GM21515 (cell line): ENCODE results near the gene CYP2S1.
"Not testable (repeated sequence)": the region's sequence is repeated elsewhere in the genome, so short reads cannot be mapped to it uniquely, and the experiment has no call there.

Source experiments
- ATAC-seq: cut with Tn5 transposase; IDR thresholded peaks from one replicate; pipeline ENCODE4 v1.9.1; 2021; ENCODE audit not compliant: unreplicated experiment

Gene CYP2S1

GRCh38 chr19:41225238-41226052, 32.4 kb downstream of the CYP2S1 start:
- ATAC-seq: no peak

DNA sequence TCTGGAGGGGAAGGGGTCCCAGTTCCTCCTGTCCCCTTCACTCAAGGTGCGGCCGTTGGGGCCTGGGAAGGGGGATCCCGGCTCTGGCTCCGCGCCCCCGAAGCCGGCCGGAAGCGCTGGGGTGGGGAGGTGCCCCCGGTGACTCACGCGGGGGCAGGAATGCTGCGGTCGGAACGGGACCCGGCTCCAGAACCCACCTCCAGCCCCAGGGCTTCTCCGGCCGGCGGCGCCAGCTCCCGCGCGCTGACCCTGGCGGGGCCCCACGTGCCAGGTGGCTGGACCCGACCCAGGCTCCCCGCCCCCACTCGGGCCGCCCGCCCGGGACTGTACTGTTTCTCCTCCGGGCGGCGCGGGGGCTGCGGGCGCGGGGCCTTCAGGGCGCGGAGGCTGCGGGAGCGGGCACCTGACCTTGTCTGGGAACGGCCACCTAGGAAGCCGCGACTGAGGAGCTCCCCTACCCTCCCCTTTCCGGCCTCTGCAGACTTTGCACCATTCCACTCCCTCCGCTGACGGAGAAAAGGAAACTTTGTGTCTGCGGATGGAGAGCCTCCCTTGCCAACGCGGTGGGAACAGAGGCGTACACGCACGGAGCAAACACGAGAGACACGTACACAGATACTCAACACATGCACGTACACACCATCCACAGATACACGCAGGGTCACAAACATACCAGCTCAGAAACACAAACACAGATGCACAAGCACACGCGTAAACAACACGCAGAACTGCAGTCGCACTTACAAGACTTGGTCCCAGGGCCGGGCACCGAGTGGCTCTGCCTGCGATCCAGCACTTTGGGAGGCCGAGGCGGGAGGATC, 33.2 kb downstream of the CYP2S1 start:
- no peak for ATAC-seq

DNA sequence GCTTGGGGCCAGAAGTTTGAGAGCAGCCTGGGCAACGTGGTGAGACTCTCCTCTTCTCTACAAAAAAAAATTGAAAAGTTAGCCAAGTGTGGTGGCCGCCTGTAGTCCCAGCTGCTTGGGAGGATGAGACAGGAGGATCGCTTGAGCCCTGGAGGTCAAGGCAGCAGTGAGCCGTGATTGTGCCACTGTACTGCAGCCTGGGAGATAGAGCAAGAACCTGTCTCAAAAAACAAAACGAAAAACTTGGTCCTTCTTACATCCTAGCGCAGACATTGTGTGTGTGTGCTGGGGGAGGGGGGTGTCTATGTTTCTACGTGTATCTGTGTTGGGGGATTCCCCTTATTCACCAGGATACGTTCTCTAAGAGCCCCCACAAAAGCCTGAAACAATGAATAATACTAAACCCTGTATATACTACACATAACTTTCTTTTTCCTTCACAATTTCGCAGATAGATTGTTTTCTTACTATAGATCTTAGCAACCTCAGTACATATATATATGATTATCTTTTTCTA, 33.9 kb downstream of the CYP2S1 start:
- ATAC-seq: no peak

DNA sequence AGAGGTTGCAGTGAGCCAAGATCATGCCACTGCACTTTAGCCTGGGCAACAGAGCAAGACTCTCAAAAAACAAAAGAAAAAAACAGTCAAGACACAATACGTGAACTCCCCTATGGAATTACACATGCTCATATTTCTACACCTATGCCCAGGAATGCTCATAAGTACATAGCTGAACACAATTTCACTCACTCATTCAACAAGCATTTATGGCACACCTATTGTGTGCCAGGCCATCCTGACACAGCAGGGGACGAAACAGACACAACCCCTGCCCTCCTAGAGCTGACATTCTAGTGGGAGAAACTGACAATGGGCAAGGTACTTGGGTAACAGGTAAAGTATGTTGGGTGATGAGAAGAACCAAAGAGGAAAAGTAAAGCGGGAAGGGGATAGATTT, 35.5 kb downstream of the CYP2S1 start:
- ATAC-seq: no peak

DNA sequence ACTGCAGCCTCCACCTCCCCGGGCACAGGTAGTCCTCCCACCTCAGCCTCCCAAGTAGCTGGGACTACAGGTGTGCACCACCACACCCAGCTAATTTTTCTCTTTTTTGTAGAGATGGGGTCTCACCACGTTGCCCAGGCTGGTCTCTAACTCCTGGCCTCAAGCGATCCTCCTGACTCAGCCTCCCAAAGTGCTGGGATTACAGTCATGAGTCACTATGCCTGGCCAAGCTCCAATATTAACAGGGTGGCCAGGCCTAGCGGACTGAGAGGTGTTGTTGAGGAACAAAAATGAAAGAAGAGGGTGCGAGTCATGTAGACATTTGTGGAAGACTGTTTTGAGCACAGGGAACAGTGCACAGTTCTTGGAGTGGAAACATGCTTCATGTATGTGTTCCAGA, 36.3 kb downstream of the CYP2S1 start:
- not testable (repeated sequence) for ATAC-seq

DNA sequence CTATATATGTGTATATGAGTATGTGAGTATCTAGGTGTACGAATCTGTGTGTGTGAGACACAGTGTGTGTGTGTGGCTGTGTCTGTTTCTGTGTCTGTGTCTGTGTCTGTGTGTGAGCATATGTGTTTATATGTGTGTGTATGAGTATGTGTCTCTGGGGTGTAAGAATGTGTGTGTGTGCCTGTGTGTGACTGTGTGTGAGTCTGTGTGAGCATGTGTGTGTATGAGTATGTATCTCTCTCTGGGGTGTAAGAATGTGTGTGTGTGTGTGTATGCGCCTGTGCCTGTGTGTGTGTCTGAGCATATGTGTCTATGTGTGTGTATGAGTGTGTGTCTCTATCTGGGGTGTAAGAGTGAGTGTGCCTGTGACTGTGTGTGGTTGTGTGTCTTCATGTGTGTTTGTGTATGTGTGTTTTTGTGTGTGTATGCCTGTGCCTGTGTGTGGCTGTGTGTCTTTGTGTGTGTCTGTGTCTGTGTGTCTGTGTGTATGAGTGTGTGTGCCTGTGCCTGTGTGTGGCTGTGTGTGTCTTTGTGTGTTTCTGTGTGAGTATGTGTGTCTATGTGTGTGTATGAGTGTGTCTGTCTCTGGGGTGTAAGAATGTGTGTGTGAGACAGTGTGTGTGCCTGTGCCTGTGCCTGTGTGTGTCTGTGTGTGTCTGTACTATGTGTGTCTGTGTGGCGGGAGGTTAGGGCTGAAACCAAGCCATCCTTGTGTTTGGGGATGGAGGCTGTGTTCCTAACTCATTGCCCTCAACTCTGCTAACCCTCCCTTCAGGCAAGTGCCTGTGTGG, 37.2 kb downstream of the CYP2S1 start:
- ATAC-seq: no peak

GRCh38 chr19:41232686-41233085, 39.7 kb downstream of the CYP2S1 start:
- no peak for ATAC-seq

DNA sequence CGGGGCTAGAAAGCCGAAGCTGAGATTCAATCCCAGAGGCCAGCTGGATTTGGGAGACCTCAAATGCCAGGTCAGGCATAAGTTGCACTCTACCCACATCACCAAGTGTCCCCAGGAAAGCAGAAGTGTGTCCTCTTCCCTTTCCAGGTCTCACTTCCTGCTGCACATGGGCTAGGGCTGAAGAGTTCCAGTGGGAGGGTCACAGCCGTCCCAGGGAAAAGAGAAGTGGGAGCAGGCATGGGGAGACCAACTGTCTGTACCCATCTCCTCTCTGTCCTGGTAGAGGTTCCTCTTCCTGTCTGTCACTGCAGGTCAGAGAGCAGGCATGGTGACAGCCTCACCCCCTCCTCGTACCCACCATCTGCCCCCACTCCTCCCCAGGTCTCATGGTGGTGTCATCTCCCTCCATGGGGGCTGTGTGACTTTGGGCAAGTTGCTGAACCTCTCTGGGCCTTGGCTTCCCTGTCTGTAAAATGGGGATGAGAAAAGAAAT, 40.8 kb downstream of the CYP2S1 start:
- ATAC-seq: no peak

DNA sequence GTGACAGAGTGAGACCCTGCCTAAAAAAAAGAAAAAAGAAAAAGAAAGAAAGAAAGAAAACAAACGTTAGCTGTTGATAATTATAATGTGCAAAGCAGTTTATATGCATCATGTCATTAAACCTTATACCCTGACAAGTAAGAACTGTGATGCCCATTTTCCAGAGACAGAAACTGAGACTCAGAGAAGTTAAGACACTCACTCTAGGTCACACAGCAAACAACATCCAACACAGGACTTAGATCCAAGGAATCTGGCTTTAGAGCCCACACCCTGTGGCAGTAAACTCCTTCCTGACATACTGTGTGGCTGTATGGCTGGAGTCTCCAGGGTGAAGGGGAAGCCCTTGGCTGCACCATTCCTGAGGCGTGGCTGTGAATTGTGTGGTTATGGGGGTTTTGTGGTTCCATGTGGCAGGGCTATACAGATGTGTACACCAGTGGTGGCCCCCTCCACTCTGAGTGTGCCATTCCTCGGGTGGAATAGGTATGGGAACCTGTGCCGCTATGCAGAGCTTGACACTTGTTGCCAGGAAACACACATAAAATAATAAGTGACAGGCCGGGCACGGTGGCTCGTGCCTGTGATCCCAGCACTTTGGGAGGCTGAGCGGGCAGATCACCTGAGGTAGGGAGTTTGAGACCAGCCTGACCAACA, 41.6 kb downstream of the CYP2S1 start:
- ATAC-seq: no peak

GRCh38 chr19:41235480-41235879, 42.5 kb downstream of the CYP2S1 start:
- no peak for ATAC-seq

DNA sequence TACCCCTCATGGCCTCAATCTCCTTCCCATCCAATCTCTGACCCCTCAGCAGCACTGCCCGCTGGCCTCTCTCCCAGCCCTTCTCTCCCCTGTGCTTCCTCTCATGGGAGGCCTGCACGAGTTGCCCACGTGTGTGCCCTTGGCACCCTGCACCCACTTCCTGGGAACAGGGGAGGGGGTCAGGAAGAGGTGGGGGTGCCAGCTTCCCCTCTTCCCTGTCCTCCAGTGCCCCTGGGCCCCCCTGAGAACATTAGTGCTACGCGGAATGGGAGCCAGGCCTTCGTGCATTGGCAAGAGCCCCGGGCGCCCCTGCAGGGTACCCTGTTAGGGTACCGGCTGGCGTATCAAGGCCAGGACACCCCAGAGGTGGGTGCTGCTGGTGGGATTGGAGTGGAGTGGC, 45.2 kb downstream of the CYP2S1 start:
- ATAC-seq: no peak

DNA sequence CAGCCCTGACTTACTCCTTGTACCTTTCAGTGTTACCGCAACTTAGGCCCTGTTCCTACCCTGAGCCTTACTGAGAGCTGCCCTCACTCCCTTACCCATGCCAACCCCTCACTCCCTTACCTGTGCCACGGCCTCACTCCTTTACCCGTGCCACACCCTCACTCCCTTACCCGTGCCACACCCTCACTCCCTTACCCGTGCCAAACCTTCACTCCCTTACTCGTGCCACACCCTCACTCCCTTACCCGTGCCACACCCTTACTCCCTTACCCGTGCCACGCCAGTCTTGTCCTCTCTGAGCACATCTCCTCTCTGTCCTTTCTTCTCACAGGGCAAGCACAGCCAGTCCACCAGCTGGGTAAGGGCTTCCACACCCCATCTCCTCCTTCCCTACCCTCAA, 46.3 kb downstream of the CYP2S1 start:
- ATAC-seq: no peak

GRCh38 chr19:41239961-41240574, 47.0 kb downstream of the CYP2S1 start:
- ATAC-seq: no peak

DNA sequence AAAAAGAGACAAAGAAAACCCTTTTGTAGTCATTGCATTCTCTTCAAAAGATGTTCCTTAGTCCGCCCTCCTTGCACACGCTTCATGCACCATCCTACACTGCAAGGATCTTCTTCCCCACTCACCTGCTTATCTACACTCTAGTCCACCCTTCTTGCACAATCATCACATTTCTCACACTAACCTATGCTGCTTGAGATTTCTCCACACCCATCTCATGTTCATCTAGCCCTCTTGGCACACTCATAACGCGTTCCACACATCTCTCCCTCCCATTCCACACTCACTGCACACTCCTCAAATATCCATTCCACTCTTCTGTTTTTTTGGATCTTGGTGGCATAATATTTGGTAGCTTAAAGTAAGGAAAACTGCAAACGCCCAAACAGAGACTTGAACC, 48.8 kb downstream of the CYP2S1 start:
- ATAC-seq: no peak

GRCh38 chr19:41244117-41244516, 51.1 kb downstream of the CYP2S1 start:
- ATAC-seq: no peak

DNA sequence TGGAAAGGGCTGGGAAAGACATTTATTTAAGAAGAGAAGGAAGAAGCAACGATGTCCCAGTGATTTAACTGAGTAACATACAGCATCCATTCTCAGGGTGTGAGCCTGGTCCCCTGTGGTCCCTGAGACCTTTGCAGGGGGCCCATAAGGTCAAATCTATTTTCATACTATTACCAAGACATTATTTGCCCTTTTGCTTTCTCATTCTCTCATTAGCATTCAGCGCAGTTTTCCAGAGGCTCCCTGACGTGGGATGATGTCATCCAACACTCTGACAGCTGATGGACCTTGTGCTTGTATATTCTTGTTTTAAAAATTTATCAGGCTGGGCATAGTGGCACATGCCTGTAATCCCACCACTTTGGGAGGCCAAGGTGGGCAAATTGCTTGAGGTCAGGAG, 52.8 kb downstream of the CYP2S1 start:
- no peak for ATAC-seq

GRCh38 chr19:41248895-41249294, 55.9 kb downstream of the CYP2S1 start:
- ATAC-seq: no peak

DNA sequence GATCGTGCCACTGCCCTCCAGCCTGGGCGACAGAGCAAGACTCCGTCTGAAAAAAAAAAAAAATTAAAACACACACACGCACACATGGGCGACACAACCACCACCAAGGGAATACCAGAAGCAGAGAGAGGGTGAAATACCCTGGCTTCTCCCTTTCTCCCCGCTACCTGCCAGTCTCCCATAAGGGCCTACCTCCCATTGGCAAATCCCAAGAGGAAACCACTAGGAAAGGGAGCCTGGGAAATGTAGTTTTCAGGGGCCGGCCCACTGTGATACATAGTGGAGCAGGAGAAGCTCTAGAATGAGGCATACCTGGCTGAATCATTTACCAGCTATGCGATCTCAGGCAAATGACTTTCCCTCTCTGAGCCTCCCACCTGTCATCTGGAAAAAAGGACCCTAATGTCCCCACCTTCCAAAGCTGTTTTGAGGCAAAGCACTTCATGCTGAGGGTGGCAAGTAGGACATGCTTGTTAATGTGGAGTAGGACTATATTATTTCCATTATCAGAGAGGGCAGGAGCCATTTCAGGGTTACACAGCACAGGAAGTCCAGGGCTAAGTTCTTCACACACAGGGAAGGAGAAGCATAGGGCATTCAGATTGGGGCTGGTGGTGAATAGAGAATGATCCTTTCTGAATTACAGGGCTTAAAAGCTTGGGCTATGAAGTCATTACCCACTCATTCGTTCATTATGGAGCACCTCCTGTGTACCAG, 56.8 kb downstream of the CYP2S1 start:
- ATAC-seq: no peak

DNA sequence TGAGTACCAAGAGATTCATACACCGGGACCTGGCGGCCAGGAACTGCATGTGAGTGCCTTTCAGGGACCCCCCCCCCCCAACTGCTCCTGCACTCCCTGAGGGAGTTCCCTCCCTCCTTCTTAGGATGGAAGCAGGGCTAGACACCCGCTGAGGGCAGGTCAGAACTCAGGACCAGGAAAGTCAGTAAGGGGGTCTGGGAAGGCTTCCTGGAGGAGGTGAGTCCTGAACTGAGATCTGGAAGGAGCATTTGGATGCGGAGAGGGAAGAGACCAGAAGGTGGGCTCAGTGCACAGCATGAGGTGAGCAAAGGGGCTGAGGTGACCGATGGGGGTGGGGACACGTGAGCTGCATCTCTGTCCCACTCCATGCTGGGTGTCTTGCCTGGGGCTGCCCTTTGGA, 60.6 kb downstream of the CYP2S1 start:
- no peak for ATAC-seq

DNA sequence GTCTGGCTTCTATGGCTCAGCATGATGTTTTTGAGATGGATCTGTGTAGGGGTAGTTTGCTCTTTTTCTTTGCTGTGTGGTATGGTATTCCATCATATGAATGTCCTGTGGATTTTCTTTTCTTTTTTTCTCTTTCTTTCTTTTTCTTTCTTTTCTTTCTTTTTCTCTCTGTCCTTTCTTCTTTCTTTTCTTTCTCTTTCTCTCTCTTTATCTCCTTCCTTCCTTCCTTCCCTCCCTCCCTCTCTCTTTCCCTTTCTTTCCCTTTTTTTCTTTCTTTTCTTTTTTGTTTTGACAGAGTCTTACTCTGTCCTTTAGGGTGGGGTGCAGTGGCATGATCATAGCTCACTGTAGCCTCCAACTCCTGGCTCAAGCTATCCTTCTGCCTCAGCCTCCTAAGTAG, 62.2 kb downstream of the CYP2S1 start:
- ATAC-seq: no peak
